Measurements from ENCODE around the gene R3HDM4.
"Not testable (repeated sequence)": the region's sequence is repeated elsewhere in the genome, so short reads cannot be mapped to it uniquely, and the experiment has no call there.

R3HDM4 gene

GRCh38 chr19:913080-913748 is at the start of gene R3HDM4:
Gene R3HDM4, minus strand, starts transcription at chr19:913219. Its CDS starts 62 bp downstream, at chr19:913157.
- DNase-seq = no peak

- no peak for DNase-seq
These were observed 49.0 kb upstream of the R3HDM4 start for GRCh38 chr19:961866-962620.

- DNase-seq = no peak
These were observed 47.6 kb upstream of the R3HDM4 start for GRCh38 chr19:960601-960938.

- no peak for DNase-seq
These were observed 47.0 kb upstream of the R3HDM4 start for GRCh38 chr19:960020-960419.

GRCh38 chr19:958967-959855 is 46.2 kb upstream of the R3HDM4 start:
- no peak for DNase-seq

- DNase-seq = not testable (repeated sequence)
These were observed 44.6 kb upstream of the R3HDM4 start for GRCh38 chr19:957578-957977.

GRCh38 chr19:956766-957440 is 43.9 kb upstream of the R3HDM4 start:
- no peak for DNase-seq

- no peak for DNase-seq
These were observed 43.1 kb upstream of the R3HDM4 start for GRCh38 chr19:955803-956765.

- no peak for DNase-seq
These were observed 41.9 kb upstream of the R3HDM4 start for GRCh38 chr19:954672-955494.

GRCh38 chr19:954272-954671 is 41.3 kb upstream of the R3HDM4 start:
- DNase-seq = no peak

- DNase-seq = no peak
These were observed 40.6 kb upstream of the R3HDM4 start for GRCh38 chr19:953445-954271.

- no peak for DNase-seq
These were observed 39.8 kb upstream of the R3HDM4 start for GRCh38 chr19:952680-953444.

GRCh38 chr19:952049-952679 is 39.1 kb upstream of the R3HDM4 start:
- no peak for DNase-seq

- no peak for DNase-seq
These were observed 37.5 kb upstream of the R3HDM4 start for GRCh38 chr19:950352-951066.

GRCh38 chr19:948842-949496 is 36.0 kb upstream of the R3HDM4 start:
- DNase-seq = no peak

GRCh38 chr19:947707-948539 is 34.9 kb upstream of the R3HDM4 start:
- no peak for DNase-seq

Data from NCI-H2081 treated with DMSO at 0.1 percent for 48 hours (cell line).